OCI-LY3 (cell line): ENCODE measurements around the gene CLEC17A.
"Not testable (repeated sequence)": the region's sequence is repeated elsewhere in the genome, so short reads cannot be mapped to it uniquely, and the experiment has no call there.

ENCODE experiments used
- H2AFZ ChIP-seq: fragments of 200-600, 300-600 bp; shearing (Covaris generic); 2 replicates; pipeline ENCODE4 v1.6.0; 2014; ENCODE audit warnings: antibody characterized with exemption, low read depth, low read length
- H3K27ac ChIP-seq: fragments of 200-600, 300-600 bp; sonication (generic); 2 replicates; pipeline ENCODE4 v1.5.1; 2014; ENCODE audit warnings: mild to moderate bottlenecking, low read length, moderate library complexity, mixed read lengths
- H3K27me3 ChIP-seq: fragments of 200-600, 300-600 bp; sonication (generic); 2 replicates; pipeline ENCODE4 v1.6.1; 2014; ENCODE audit warnings: low read depth, low read length, mixed read lengths
- H3K36me3 ChIP-seq: fragments of 200-600, 300-600 bp; sonication (generic); replicated peaks from 2 replicates; pipeline ENCODE3; 2014; ENCODE audit warnings: low read depth, low read length, mixed read lengths
- H3K4me1 ChIP-seq: fragments of 300-600, 200-600 bp; sonication (generic); 2 replicates; pipeline ENCODE4 v1.6.1; 2014; ENCODE audit warnings: low read length, mixed read lengths
- H3K4me2 ChIP-seq: fragments of 200-600, 300-600 bp; sonication (generic); 2 replicates; pipeline ENCODE4 v1.6.1; 2014; ENCODE audit warnings: low read length, mixed read lengths
- H3K4me3 ChIP-seq: fragments of 300-600, 200-600 bp; sonication (generic); 2 replicates; pipeline ENCODE4 v1.5.1; 2014; ENCODE audit warnings: antibody characterized with exemption, mild to moderate bottlenecking, low read length, moderate library complexity
- H3K79me2 ChIP-seq: fragments of 300-600, 200-600 bp; shearing (Covaris generic); 2 replicates; pipeline ENCODE4 v1.6.1; 2014; ENCODE audit warnings: mild to moderate bottlenecking, low read length, mixed read lengths
- H3K9ac ChIP-seq: fragments of 300-600, 200-600 bp; shearing (Covaris generic); 2 replicates; pipeline ENCODE4 v1.6.0; 2014; ENCODE audit warnings: mild to moderate bottlenecking, low read length, moderate library complexity
- H3K9me3 ChIP-seq: fragments of 200-600, 300-600 bp; shearing (Covaris generic); 2 replicates; pipeline ENCODE4 v1.6.1; 2014; ENCODE audit warnings: low read length, mixed read lengths; ENCODE audit not compliant: insufficient read depth
- H4K20me1 ChIP-seq: fragments of 200-600, 300-600 bp; sonication (generic); 2 replicates; pipeline ENCODE4 v1.6.1; 2016; ENCODE audit warnings: low read length, mixed read lengths; ENCODE audit not compliant: insufficient read depth
- EZH2phosphoT487 ChIP-seq: fragments of 200-600 bp; shearing (Covaris generic); IDR thresholded peaks from 2 replicates; pipeline ENCODE4 v1.6.1; 2018; ENCODE audit warnings: antibody characterized with exemption, mixed run types, low read depth
- TF ChIP-seq, protein P1 (sequence below): fragments of 200-600, 300-600 bp; sonication (generic); IDR thresholded peaks from 2 replicates; pipeline ENCODE4 v1.5.1; 2014; ENCODE audit warnings: antibody characterized with exemption, low read length, low read depth

The CLEC17A gene

DNA sequence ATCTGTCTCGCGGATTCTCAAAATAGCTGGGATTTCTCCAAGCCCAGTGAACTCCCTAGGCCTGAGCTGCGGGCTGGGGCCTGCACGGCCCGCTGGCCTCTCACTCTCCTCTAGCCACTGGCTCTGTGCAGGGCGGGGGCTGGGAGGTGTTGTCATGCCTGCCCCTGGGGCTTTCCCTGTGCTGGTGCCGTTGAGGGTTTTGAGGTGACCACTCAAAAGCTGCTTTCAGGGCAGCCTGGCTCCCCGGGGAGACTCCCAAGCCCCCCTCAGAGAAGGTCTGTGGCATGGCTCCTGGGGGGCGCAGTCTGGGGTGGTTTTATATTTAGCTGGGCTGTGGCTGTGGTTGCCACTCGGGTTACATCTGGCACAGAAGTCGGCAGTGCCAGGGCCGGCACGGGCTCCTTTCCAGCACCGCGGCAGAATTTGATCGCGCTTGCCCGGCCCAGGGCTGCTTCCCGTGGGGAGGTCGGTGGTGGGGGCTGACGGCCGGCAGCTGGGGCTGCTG is 21.0 kb upstream of the CLEC17A start:
- Histone ChIP-seq H2AFZ (no peak overlapping the region), H3K9ac (no peak overlapping the region), H3K27me3 (no peaks in the 10 kb centered on the region), H4K20me1 (peaks cover 55% of the 10 kb centered on the region), H3K4me2 (no peak overlapping the region), H3K36me3 (peaks cover 28% of the 10 kb centered on the region), H3K9me3 (no peaks in the 10 kb centered on the region), H3K4me3 (no peak overlapping the region), H3K79me2 (peaks cover 40% of the 10 kb centered on the region), H3K4me1 (no peaks in the 10 kb centered on the region), H3K27ac (no peak overlapping the region)
- no peak for TF ChIP-seq EZH2phosphoT487
- TF ChIP-seq, protein P1, sequence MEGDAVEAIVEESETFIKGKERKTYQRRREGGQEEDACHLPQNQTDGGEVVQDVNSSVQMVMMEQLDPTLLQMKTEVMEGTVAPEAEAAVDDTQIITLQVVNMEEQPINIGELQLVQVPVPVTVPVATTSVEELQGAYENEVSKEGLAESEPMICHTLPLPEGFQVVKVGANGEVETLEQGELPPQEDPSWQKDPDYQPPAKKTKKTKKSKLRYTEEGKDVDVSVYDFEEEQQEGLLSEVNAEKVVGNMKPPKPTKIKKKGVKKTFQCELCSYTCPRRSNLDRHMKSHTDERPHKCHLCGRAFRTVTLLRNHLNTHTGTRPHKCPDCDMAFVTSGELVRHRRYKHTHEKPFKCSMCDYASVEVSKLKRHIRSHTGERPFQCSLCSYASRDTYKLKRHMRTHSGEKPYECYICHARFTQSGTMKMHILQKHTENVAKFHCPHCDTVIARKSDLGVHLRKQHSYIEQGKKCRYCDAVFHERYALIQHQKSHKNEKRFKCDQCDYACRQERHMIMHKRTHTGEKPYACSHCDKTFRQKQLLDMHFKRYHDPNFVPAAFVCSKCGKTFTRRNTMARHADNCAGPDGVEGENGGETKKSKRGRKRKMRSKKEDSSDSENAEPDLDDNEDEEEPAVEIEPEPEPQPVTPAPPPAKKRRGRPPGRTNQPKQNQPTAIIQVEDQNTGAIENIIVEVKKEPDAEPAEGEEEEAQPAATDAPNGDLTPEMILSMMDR, result no peak

DNA sequence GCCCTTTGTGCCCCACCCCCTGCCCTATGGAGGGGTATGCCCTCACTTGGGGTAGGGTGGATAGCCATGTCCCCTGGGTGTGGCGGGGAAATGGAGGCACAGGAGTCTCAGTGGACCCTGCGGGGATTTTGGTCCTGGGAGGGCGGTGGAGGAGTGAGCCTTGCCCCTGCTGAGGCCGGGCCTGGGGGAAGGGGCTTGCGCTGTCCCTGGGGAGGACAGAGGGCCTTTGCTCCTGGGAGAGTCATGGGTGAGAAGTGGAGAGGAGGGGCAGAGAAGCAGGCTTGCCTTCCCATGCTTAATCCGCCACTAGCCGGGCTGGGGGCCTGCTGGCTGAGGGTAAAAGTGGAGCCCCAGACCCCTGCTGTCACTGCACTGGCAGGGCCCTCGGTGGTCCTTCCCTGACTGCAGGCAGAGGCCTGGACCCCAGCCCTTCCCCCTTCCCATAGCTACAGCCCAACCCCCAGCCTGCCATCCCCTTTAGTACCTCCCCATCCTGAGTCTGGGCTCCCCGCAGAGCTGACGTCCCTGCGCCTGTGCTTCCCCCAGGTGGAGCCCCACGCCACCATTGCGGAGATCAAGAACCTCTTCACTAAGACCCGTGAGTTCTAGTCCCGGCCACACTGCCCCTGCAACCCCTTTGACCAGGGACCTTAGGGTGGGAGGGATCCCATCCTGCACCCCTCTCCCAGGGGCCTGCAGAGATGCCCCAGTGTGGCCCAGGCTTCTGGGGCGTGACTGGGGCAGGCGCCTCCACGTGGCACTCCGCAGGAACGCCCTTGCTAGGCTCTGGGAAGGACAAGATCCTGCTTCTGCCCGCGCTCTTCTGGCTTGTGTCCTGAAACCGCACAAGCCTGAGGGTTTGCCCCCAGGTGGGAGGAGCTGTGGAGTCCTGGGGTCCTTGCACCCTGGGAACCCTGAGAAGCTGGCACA is 20.0 kb upstream of the CLEC17A start:
- no peak overlapping the region for H2AFZ ChIP-seq
- H3K9me3 ChIP-seq, result no peaks in the 10 kb centered on the region
- H3K27me3 ChIP-seq, result no peaks in the 10 kb centered on the region
- H3K9ac ChIP-seq, result no peak overlapping the region
- no peak for TF ChIP-seq EZH2phosphoT487
- TF ChIP-seq, protein P1, result no peak
- peaks cover 63% of the 10 kb centered on the region for H4K20me1 ChIP-seq
- H3K79me2 ChIP-seq, result peaks cover 38% of the 10 kb centered on the region
- H3K36me3 ChIP-seq, result peaks cover 28% of the 10 kb centered on the region
- no peak overlapping the region for H3K4me2 ChIP-seq
- no peaks in the 10 kb centered on the region for H3K4me1 ChIP-seq
- no peak overlapping the region for H3K4me3 ChIP-seq
- H3K27ac ChIP-seq, result no peak overlapping the region

DNA sequence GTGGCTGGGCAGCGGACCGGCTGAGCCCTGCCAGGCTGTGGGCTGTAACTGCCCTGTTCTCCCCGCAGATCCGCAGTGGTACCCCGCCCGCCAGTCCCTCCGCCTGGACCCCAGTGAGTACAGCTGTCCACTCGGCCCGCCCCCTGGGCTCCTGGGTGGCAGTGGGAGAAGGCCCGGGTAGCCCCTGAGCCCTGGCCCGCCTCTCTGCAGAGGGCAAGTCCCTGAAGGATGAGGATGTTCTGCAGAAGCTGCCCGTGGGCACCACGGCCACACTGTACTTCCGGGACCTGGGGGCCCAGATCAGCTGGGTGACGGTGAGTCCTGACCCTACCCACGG is 19.3 kb upstream of the CLEC17A start:
- TF ChIP-seq, protein P1, result no peak
- no peak for TF ChIP-seq EZH2phosphoT487
- H3K79me2 ChIP-seq, result peaks cover 35% of the 10 kb centered on the region
- no peaks in the 10 kb centered on the region for H3K4me1 ChIP-seq
- no peak overlapping the region for H3K4me2 ChIP-seq
- H3K9me3 ChIP-seq, result no peaks in the 10 kb centered on the region
- no peaks in the 10 kb centered on the region for H3K27me3 ChIP-seq
- H2AFZ ChIP-seq, result no peak overlapping the region
- H3K36me3 ChIP-seq, result peaks cover 31% of the 10 kb centered on the region
- no peak overlapping the region for H3K9ac ChIP-seq
- no peak overlapping the region for H3K4me3 ChIP-seq
- H4K20me1 ChIP-seq, result peaks cover 57% of the 10 kb centered on the region
- no peak overlapping the region for H3K27ac ChIP-seq

DNA sequence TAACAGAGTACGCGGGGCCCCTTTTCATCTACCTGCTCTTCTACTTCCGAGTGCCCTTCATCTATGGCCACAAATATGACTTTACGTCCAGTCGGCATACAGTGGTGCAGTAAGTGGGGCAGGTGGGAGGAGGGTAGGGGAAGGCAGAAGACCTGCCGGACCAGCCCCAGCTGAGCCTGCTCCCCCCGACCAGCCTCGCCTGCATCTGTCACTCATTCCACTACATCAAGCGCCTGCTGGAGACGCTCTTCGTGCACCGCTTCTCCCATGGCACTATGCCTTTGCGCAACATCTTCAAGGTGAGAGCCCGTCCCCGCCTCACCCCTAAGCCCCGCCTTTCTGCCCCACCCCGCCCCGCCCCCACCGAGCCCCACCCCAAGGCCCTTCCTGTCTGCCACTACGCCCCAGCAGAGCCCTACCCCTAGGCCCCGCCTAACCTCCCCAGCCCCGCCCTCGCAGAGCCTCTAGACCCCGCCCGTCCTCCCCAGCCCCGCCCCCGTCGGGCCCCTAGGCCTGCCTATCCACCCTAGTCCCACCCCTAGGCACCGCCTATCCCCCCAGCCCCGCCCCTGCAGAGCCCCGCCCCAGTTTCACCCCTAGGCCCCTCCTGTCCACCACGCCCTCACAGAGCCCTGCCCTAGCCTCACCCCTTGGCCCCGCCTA is 18.8 kb upstream of the CLEC17A start:
- Histone ChIP-seq H3K27me3 (no peaks in the 10 kb centered on the region), H2AFZ (no peak overlapping the region), H3K4me3 (no peak overlapping the region), H4K20me1 (peaks cover 51% of the 10 kb centered on the region), H3K4me2 (no peak overlapping the region), H3K79me2 (peaks cover 30% of the 10 kb centered on the region), H3K9me3 (no peaks in the 10 kb centered on the region), H3K27ac (no peak overlapping the region), H3K9ac (no peak overlapping the region), H3K4me1 (no peaks in the 10 kb centered on the region), H3K36me3 (peaks cover 28% of the 10 kb centered on the region)
- TF ChIP-seq, protein P1, result no peak
- no peak for TF ChIP-seq EZH2phosphoT487

DNA sequence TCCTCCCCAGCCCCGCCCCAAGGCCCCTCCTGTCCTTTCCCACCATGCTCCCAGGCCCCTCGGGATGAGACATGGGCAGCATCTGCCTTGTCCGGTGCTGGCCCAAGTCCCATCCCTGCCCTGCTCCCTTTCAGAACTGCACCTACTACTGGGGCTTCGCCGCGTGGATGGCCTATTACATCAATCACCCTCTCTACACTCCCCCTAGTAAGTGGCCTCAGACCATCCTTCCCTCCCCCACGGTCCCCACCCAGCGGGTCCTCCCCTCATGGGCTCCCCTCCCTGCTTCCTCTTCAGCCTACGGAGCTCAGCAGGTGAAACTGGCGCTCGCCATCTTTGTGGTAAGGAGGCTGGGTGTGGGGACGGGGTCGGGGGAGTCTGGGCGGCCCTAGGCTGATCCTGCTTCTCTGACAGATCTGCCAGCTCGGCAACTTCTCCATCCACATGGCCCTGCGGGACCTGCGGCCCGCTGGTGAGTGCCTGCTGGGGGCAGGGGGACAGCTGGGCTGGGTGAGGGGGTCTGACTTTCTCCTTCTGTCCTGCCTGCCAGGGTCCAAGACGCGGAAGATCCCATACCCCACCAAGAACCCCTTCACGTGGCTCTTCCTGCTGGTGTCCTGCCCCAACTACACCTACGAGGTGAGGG is 18.1 kb upstream of the CLEC17A start:
- peaks cover 50% of the 10 kb centered on the region for H4K20me1 ChIP-seq

More for the DNA sequence above, 18.1 kb upstream of the CLEC17A start:
- H2AFZ ChIP-seq, H3K4me2 ChIP-seq, H3K27me3 ChIP-seq, H3K27ac ChIP-seq, H3K4me1 ChIP-seq, H3K9ac ChIP-seq, H3K4me3 ChIP-seq, H3K9me3 ChIP-seq: not testable (repeated sequence)
- Histone ChIP-seq H3K79me2 (peaks cover 31% of the 10 kb centered on the region), H3K36me3 (peaks cover 32% of the 10 kb centered on the region)
